HepG2 (cell line): ENCODE data around the gene STX10. TPM values are rescaled to one million over a fixed set of nuclear protein-coding genes. Genes with fewer than 3 reads are reported as not detected.

Source experiments
- FOXM1 ChIP-seq: sonication (generic); formaldehyde crosslinking; IDR thresholded peaks from 2 replicates; pipeline ENCODE4 v1.5.0; 2020; ENCODE audit warnings: missing genetic modification reagents
- GATAD1 ChIP-seq: IDR thresholded peaks from 2 replicates; pipeline ENCODE4 v1.6.1; 2016; ENCODE audit warnings: missing genetic modification reagents, missing compliant biosample characterization
- MED13 ChIP-seq: sonication (generic); formaldehyde crosslinking; IDR thresholded peaks from 2 replicates; pipeline ENCODE4 v1.5.0; 2020; ENCODE audit warnings: missing genetic modification reagents
- MTF1 ChIP-seq: sonication (generic); formaldehyde crosslinking; IDR thresholded peaks from 2 replicates; pipeline ENCODE4 v1.5.0; 2020; ENCODE audit warnings: missing genetic modification reagents
- MTF2 ChIP-seq: sonication (generic); formaldehyde crosslinking; IDR thresholded peaks from 2 replicates; pipeline ENCODE4 v1.5.0; 2020; ENCODE audit warnings: missing genetic modification reagents, borderline replicate concordance
- MZF1 ChIP-seq: sonication (generic); formaldehyde crosslinking; IDR thresholded peaks from 2 replicates; pipeline ENCODE4 v1.8.1; 2023; ENCODE audit warnings: mild to moderate bottlenecking, missing genetic modification reagents, borderline replicate concordance
- PAWR ChIP-seq: sonication (generic); formaldehyde crosslinking; IDR thresholded peaks from 2 replicates; pipeline ENCODE4 v1.4.0; 2020; ENCODE audit warnings: missing genetic modification reagents, mild to moderate bottlenecking, borderline replicate concordance
- SSRP1 ChIP-seq: IDR thresholded peaks from 2 replicates; pipeline ENCODE4 v1.6.1; 2016; ENCODE audit warnings: control low read depth
- THYN1 ChIP-seq: sonication (generic); formaldehyde crosslinking; IDR thresholded peaks from 2 replicates; pipeline ENCODE4 v1.8.1; 2023; ENCODE audit warnings: low read depth, mild to moderate bottlenecking, moderate library complexity, missing genetic modification reagents, borderline replicate concordance
- ZBTB1 ChIP-seq: sonication (generic); formaldehyde crosslinking; IDR thresholded peaks from 2 replicates; pipeline ENCODE4 v1.4.0; 2020; ENCODE audit warnings: missing genetic modification reagents, borderline replicate concordance
- ZFP41 ChIP-seq: sonication (generic); formaldehyde crosslinking; IDR thresholded peaks from 2 replicates; pipeline ENCODE4 v1.4.0; 2020; ENCODE audit warnings: mild to moderate bottlenecking, missing genetic modification reagents, borderline replicate concordance
- ZFP62 ChIP-seq: sonication (generic); formaldehyde crosslinking; IDR thresholded peaks from 2 replicates; pipeline ENCODE4 v1.4.0; 2020; ENCODE audit warnings: missing genetic modification reagents
- ZNF121 ChIP-seq: sonication (generic); formaldehyde crosslinking; IDR thresholded peaks from 2 replicates; pipeline ENCODE4 v1.5.0; 2020; ENCODE audit warnings: mild to moderate bottlenecking, missing genetic modification reagents
- ZNF232 ChIP-seq: sonication (generic); formaldehyde crosslinking; IDR thresholded peaks from 2 replicates; pipeline ENCODE4 v1.4.0; 2020; ENCODE audit warnings: missing genetic modification reagents, borderline replicate concordance
- ZNF496 ChIP-seq: sonication (generic); formaldehyde crosslinking; IDR thresholded peaks from 2 replicates; pipeline ENCODE4 v1.8.1; 2023; ENCODE audit warnings: mild to moderate bottlenecking, moderate library complexity, missing genetic modification reagents; ENCODE audit not compliant: insufficient replicate concordance
- ZNF562 ChIP-seq: sonication (generic); formaldehyde crosslinking; IDR thresholded peaks from 2 replicates; pipeline ENCODE4 v1.8.0; 2022; ENCODE audit warnings: missing genetic modification reagents, borderline replicate concordance
- ZSCAN25 ChIP-seq: sonication (generic); formaldehyde crosslinking; IDR thresholded peaks from 2 replicates; pipeline ENCODE4 v1.8.0; 2022; ENCODE audit warnings: mild to moderate bottlenecking, missing genetic modification reagents
- polyA plus RNA-seq, 8 experiments: library from polyadenylated mRNA; depleted of rRNA in 3 of 8; stranded (reverse) in 7 of 8; unstranded in 1 of 8; fragments of >200 nt; fragmentation: Illumina TruSeq in 4 of 8; extraction: Trizol in 4 of 8; gene quantifications; 2 replicates each; pipeline versions ENCODE4 v1.2.1 to v1.2.3, GENCODE V29; 2011 to 2016; ENCODE audit warnings: low read depth in 4 of 8, missing spikeins in 1 of 8, mixed read lengths in 1 of 8; ENCODE audit not compliant: insufficient read depth in 1 of 8
- total RNA-seq, 5 experiments: library from RNA; depleted of rRNA; stranded (reverse); fragments of >200 nt; fragmentation: Illumina TruSeq; extraction: Trizol; gene quantifications; 2 replicates each; pipeline ENCODE4 v1.2.3, GENCODE V29; 2016; ENCODE audit warnings: low read depth in 1 of 5
- TF ChIP-seq, protein P1 (sequence below): sonication (generic); formaldehyde crosslinking; IDR thresholded peaks from 2 replicates; pipeline ENCODE4 v1.4.0; 2020; ENCODE audit warnings: mild to moderate bottlenecking, low read depth, missing genetic modification reagents
- TF ChIP-seq, protein P2 (sequence below): sonication (generic); formaldehyde crosslinking; IDR thresholded peaks from 2 replicates; pipeline ENCODE4 v1.4.0; 2020; ENCODE audit warnings: missing genetic modification reagents, low read depth, mild to moderate bottlenecking, borderline replicate concordance
- TF ChIP-seq, protein P3 (sequence below): IDR thresholded peaks from 2 replicates; pipeline ENCODE4 v1.6.1; 2018; ENCODE audit warnings: missing genetic modification reagents
- TF ChIP-seq, protein P4 (sequence below): sonication (generic); formaldehyde crosslinking; IDR thresholded peaks from 2 replicates; pipeline ENCODE4 v1.9.0; 2021; ENCODE audit warnings: missing genetic modification reagents, mild to moderate bottlenecking, borderline replicate concordance
- TF ChIP-seq, protein P5 (sequence below): conservative IDR thresholded peaks from 2 replicates; pipeline ENCODE4 v1.6.1; 2018; ENCODE audit warnings: missing genetic modification reagents

Gene STX10
- total and polyA plus RNA-seq, 2 of the 13 experiments (the other 11 are each of a cell fraction or from before 2014, with no cell fraction given): 47.9 to 66.4 TPM

DNA sequence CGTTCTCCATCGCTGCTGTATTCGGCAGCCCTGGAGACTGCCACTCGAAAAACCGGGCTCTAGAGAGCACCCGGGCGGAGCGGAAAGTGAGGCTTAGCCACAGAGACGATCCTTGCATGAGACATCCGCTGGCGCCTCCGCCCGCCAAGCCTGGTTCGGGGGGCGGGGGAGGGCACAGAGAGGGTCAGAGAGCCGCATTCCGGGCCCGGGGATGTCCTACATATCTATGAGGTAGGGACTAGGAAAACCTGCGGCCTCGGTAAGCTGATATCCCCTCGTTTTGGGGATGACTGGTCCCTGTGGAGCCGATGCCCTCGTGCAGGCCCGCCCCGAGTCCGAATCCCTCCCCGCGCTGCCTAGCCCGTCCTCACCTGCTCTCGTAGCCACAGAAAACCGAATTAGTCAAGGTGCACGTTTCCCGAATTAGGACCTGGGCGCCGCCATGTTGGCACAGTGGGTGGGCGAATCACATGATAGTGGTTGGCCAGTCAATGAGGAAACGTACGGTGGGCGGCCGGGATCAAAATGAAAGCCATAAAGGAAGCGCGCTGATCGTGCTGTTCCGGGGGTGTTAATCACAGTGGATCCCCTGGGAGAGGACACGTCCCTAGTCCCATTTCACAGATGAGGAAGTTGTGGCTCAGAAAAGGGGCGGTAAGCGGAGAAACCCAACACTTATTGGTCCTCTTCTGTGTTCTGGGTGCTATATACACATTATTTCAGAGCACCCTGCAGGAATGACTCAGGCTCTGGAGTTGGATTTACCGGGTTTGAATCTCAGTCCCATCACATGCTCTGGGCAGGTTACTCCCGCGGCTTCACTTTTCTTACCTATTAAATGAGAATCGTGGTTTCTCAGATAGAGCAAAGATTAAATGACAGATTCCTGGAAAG lies 33.6 kb downstream of the STX10 start, which contains the start of gene TRMT1 (continued):
- TF ChIP-seq, protein P1, sequence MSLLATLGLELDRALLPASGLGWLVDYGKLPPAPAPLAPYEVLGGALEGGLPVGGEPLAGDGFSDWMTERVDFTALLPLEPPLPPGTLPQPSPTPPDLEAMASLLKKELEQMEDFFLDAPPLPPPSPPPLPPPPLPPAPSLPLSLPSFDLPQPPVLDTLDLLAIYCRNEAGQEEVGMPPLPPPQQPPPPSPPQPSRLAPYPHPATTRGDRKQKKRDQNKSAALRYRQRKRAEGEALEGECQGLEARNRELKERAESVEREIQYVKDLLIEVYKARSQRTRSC (CRISPR knock-in tag): 0 out of 2 replicates have a peak, but pooled peaks have one; percentile 48
- TF ChIP-seq GATAD1 (CRISPR knock-in tag): peak; percentile 100
- TF ChIP-seq, protein P2, sequence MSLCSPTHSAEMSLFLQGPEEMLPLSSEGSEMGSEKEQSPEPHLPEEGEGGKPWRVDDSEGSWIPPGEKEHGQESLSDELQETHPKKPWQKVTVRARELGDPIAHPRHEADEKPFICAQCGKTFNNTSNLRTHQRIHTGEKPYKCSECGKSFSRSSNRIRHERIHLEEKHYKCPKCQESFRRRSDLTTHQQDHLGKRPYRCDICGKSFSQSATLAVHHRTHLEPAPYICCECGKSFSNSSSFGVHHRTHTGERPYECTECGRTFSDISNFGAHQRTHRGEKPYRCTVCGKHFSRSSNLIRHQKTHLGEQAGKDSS: 0 out of 2 replicates have a peak, but pooled peaks have one; percentile 74
- TF ChIP-seq PAWR (CRISPR knock-in tag): no peak
- TF ChIP-seq THYN1 (CRISPR knock-in tag): no peak
- no peak for TF ChIP-seq ZNF496 (CRISPR knock-in tag)
- TF ChIP-seq, protein P3, sequence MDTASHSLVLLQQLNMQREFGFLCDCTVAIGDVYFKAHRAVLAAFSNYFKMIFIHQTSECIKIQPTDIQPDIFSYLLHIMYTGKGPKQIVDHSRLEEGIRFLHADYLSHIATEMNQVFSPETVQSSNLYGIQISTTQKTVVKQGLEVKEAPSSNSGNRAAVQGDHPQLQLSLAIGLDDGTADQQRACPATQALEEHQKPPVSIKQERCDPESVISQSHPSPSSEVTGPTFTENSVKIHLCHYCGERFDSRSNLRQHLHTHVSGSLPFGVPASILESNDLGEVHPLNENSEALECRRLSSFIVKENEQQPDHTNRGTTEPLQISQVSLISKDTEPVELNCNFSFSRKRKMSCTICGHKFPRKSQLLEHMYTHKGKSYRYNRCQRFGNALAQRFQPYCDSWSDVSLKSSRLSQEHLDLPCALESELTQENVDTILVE: peak; percentile 52
- no peak; the same call in 1 of the 2 replicates for TF ChIP-seq ZNF121 (CRISPR knock-in tag)
- no peak for TF ChIP-seq ZBTB1 (CRISPR knock-in tag)
- TF ChIP-seq MED13 (CRISPR knock-in tag): peak; percentile 72
- no peak for TF ChIP-seq SSRP1 (CRISPR knock-in tag)
- TF ChIP-seq ZSCAN25 (CRISPR knock-in tag): no peak
- TF ChIP-seq, protein P4, sequence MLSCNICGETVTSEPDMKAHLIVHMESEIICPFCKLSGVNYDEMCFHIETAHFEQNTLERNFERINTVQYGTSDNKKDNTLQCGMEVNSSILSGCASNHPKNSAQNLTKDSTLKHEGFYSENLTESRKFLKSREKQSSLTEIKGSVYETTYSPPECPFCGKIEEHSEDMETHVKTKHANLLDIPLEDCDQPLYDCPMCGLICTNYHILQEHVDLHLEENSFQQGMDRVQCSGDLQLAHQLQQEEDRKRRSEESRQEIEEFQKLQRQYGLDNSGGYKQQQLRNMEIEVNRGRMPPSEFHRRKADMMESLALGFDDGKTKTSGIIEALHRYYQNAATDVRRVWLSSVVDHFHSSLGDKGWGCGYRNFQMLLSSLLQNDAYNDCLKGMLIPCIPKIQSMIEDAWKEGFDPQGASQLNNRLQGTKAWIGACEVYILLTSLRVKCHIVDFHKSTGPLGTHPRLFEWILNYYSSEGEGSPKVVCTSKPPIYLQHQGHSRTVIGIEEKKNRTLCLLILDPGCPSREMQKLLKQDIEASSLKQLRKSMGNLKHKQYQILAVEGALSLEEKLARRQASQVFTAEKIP (CRISPR knock-in tag): no peak
- no peak for TF ChIP-seq ZNF562
- 0 out of 2 replicates have a peak, but pooled peaks have one; percentile 15 for TF ChIP-seq MTF2 (CRISPR knock-in tag)
- peak; percentile 83; the same call in 1 of the 2 replicates for TF ChIP-seq ZNF232 (CRISPR knock-in tag)
- TF ChIP-seq, protein P5, sequence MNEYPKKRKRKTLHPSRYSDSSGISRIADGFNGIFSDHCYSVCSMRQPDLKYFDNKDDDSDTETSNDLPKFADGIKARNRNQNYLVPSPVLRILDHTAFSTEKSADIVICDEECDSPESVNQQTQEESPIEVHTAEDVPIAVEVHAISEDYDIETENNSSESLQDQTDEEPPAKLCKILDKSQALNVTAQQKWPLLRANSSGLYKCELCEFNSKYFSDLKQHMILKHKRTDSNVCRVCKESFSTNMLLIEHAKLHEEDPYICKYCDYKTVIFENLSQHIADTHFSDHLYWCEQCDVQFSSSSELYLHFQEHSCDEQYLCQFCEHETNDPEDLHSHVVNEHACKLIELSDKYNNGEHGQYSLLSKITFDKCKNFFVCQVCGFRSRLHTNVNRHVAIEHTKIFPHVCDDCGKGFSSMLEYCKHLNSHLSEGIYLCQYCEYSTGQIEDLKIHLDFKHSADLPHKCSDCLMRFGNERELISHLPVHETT (CRISPR knock-in tag): peak; percentile 32; the same call in 1 of the 2 replicates
- TF ChIP-seq ZFP62: no peak
- no peak for TF ChIP-seq MTF1 (CRISPR knock-in tag)
- TF ChIP-seq MZF1 (CRISPR knock-in tag): no peak
- TF ChIP-seq ZFP41 (CRISPR knock-in tag): no peak
- no peak for TF ChIP-seq FOXM1 (CRISPR knock-in tag)
